OCI-LY3 (cell line): ENCODE measurements around the gene PLOD2.

Experiments used
- EZH2phosphoT487 ChIP-seq: fragments of 200-600 bp; shearing (Covaris generic); IDR thresholded peaks from 2 replicates; pipeline ENCODE4 v1.6.1; 2018; ENCODE audit warnings: antibody characterized with exemption, mixed run types, low read depth
- TF ChIP-seq, protein P1 (sequence below): fragments of 200-600, 300-600 bp; sonication (generic); IDR thresholded peaks from 2 replicates; pipeline ENCODE4 v1.5.1; 2014; ENCODE audit warnings: antibody characterized with exemption, low read length, low read depth

DNA sequence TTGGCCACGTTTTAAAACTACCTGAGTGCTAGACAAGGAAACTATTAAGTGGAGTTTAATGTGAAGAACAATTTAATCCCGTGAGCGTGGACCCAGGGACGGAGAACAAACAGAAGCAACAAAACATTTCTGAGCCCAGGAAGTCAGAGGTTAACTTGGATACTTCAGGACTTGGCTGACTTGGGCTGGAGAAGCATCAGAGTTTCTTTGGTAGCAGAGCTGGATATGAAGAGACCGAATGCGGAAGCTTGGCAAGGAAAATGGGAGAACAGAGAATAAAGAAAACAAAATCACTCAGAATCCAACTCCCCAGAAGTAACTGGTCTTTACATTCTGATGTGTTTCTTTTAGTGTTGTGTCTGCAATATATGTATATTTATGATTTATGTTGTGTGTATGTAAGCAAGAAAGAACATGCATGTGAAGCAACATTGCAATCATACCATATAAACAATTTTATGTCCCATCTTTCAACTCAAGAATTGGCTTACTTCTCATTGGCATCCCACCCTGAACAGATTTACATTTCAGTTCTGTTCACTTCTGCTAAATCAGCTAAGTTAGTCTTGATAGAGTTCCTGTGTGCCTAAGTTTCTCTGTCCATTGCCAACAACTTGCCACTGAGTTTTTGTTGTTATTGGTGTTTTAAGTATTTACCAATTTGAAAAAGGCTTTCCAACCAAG lies 17.2 kb upstream of the PLOD2 start:
- TF ChIP-seq, protein P1, sequence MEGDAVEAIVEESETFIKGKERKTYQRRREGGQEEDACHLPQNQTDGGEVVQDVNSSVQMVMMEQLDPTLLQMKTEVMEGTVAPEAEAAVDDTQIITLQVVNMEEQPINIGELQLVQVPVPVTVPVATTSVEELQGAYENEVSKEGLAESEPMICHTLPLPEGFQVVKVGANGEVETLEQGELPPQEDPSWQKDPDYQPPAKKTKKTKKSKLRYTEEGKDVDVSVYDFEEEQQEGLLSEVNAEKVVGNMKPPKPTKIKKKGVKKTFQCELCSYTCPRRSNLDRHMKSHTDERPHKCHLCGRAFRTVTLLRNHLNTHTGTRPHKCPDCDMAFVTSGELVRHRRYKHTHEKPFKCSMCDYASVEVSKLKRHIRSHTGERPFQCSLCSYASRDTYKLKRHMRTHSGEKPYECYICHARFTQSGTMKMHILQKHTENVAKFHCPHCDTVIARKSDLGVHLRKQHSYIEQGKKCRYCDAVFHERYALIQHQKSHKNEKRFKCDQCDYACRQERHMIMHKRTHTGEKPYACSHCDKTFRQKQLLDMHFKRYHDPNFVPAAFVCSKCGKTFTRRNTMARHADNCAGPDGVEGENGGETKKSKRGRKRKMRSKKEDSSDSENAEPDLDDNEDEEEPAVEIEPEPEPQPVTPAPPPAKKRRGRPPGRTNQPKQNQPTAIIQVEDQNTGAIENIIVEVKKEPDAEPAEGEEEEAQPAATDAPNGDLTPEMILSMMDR: no peak
- no peak for TF ChIP-seq EZH2phosphoT487
